ENCODE measurements around the gene ABCC1. TPM values are rescaled to one million over a fixed set of nuclear protein-coding genes. Genes with fewer than 3 reads are reported as not detected.

The ABCC1 gene
- total and polyA plus RNA-seq, 2 of the 4 experiments (the other 2 are of a cell fraction), result 39.4 to 66.0 TPM

DNA sequence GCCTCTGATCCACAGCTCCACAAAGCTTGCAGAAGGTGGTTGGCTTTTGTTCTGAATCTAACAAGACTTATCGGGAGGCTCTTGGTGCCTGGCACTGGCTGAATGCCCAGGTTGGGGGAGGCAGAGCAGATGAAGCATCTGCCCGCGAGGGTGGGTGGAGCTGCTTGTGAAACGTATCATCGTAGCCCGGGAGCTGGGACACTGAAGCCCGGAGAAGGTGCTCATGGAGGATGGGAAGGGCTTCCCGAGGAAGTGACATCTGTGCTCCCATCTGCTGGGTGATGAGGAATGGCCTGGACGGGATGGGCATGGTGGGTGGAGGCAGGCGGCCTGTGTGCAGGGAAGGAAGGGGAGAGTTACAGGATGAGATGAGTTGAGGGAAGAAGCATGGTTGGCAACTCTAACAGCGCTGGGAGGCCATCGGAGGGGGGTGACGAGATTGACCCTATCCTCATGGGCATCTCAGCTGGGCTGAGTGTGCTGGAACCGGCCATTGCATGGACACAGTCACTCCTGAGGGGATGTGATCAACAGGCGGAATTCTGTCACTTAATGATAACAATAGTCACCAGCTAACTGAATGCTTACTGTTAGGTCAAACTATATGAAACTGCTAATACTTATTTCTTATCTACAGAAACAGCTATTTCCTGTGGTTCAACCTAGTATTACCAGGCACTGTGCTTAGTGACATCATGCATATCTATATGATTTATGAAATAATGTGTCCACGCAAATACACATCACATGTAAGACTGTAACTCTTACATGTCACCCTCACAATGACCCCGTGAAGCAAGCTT is 171.2 kb downstream of the ABCC1 start:
- H2AK9ac ChIP-seq (replicated peaks; ENCODE audit: low read depth, low read length, poor library complexity), result no peak overlapping the region
- no peak overlapping the region for H2BK120ac ChIP-seq (ENCODE audit: low read depth, low read length)
- peaks cover 17% of the 10 kb centered on the region for H4K20me1 ChIP-seq (ENCODE audit: insufficient read depth, low read length)
- H2BK15ac ChIP-seq (ENCODE audit: low read depth, low read length), result no peak overlapping the region
- peaks cover 18% of the 10 kb centered on the region for H3K9me3 ChIP-seq (ENCODE audit: control insufficient read depth, insufficient read depth, low read length)
- ATAC-seq (ENCODE audit: low read depth), result no peak; the same call in none of the 2 replicates
- dilution Hi-C loops (cut with HindIII; ENCODE audit: low sequenced_read_pairs, unreplicated experiment) (no loop called here), intact Hi-C loops (cut with micrococcal nuclease) (no loop called here), in situ Hi-C loops (cut with MboI; ENCODE audit: low sequenced_read_pairs) (no loop called here)
- H3K18ac ChIP-seq (ENCODE audit: low read depth, low read length), result no peak overlapping the region
- H2BK20ac ChIP-seq (ENCODE audit: low read depth, low read length), result no peak overlapping the region
- no peak overlapping the region for H3K56ac ChIP-seq (ENCODE audit: extremely low read depth, insufficient read depth, low read length)
- BruUV-seq (replicated peaks), result no TSS peak
- no peak overlapping the region for H3K4me2 ChIP-seq (ENCODE audit: low read depth, low read length)
- no peak overlapping the region for H2BK5ac ChIP-seq (ENCODE audit: low read depth, low read length, poor library complexity, severe bottlenecking)
- DNase-seq, result peak; percentile 22
- CTCF ChIA-PET, result interaction anchor here (1.6 kb wide), 1 partner anchor 7 kb away, joined by 5 read pairs; no protein-coding TSS in a partner anchor
- H4K8ac ChIP-seq (ENCODE audit: low read depth in 2 of 2, low read length in 2 of 2), result no peak overlapping the region
- H4K5ac ChIP-seq (ENCODE audit: low read depth, low read length), result no peak overlapping the region
- TF ChIP-seq, protein P1, sequence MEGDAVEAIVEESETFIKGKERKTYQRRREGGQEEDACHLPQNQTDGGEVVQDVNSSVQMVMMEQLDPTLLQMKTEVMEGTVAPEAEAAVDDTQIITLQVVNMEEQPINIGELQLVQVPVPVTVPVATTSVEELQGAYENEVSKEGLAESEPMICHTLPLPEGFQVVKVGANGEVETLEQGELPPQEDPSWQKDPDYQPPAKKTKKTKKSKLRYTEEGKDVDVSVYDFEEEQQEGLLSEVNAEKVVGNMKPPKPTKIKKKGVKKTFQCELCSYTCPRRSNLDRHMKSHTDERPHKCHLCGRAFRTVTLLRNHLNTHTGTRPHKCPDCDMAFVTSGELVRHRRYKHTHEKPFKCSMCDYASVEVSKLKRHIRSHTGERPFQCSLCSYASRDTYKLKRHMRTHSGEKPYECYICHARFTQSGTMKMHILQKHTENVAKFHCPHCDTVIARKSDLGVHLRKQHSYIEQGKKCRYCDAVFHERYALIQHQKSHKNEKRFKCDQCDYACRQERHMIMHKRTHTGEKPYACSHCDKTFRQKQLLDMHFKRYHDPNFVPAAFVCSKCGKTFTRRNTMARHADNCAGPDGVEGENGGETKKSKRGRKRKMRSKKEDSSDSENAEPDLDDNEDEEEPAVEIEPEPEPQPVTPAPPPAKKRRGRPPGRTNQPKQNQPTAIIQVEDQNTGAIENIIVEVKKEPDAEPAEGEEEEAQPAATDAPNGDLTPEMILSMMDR (conservative IDR thresholded peaks at IDR 0.05; ENCODE audit: low read depth, low read length), result no peak
- no peak for TF ChIP-seq CHD1 (IDR thresholded peaks at IDR 0.05; ENCODE audit: low read depth, low read length)
- TF ChIP-seq CEBPB (IDR thresholded peaks at IDR 0.05; ENCODE audit: low read depth, low read length), result no peak
- TF ChIP-seq FOS (IDR thresholded peaks at IDR 0.05; ENCODE audit: low read depth, low read length), result no peak
- WGBS, 2 experiments (ENCODE audit: extremely low coverage in 2 of 2, insufficient read length in 1 of 2), result 82% methylated on average over 8 of the region's 17 CpGs; no CpG with 5 or more reads in 1 of the 2 experiments
- H3K36me3 ChIP-seq (ENCODE audit: control insufficient read depth, insufficient read depth, low read length), result peaks cover 85% of the 10 kb centered on the region
- H3K27ac ChIP-seq (ENCODE audit: insufficient read depth, low read length), result no peak overlapping the region
- no peak overlapping the region for H2AFZ ChIP-seq (replicated peaks; ENCODE audit: low read length, poor library complexity)
- peaks cover 34 to 59% of the 10 kb centered on the region in 2 experiments for H3K79me1 ChIP-seq (ENCODE audit: low read depth in 1 of 2, low read length in 2 of 2)
- H3K9ac ChIP-seq (ENCODE audit: low read depth, low read length), result no peak overlapping the region
- no peak overlapping the region for H3K23ac ChIP-seq (ENCODE audit: low read depth, low read length)
- no peak overlapping the region for H4K91ac ChIP-seq (ENCODE audit: insufficient read depth, low read depth, low read length)
- H3K14ac ChIP-seq (replicated peaks; ENCODE audit: low read depth, low read length), result no peak overlapping the region
- no peak overlapping the region for H2AK5ac ChIP-seq (ENCODE audit: low read depth, low read length)
- POLR2A ChIA-PET (ENCODE audit: unreplicated experiment), result no interaction called here
- no peak overlapping the region for H3K4ac ChIP-seq (ENCODE audit: low read depth, low read length)
- peaks cover 8% of the 10 kb centered on the region; the same call in 1 of the 2 replicates for H3K9me1 ChIP-seq (ENCODE audit: insufficient read depth, low read length)
- no peaks in the 10 kb centered on the region for H3K27me3 ChIP-seq (ENCODE audit: control insufficient read depth, insufficient read depth, low read length)
- H3K4me1 ChIP-seq (ENCODE audit: control insufficient read depth, insufficient read depth, low read length), result no peaks in the 10 kb centered on the region
- H3K4me3 ChIP-seq (ENCODE audit: insufficient read depth, low read depth, low read length), result no peak overlapping the region

Measured in IMR-90 (cell line).